GM12874 (cell line): ENCODE measurements around the gene INHBB.

Experiments
- CTCF ChIP-seq: IDR thresholded peaks from 2 replicates; pipeline ENCODE4 v1.5.1; 2011; ENCODE audit warnings: low read depth, mild to moderate bottlenecking, control low read depth, low read length, moderate library complexity; ENCODE audit not compliant: insufficient read depth

The INHBB gene

GRCh38 chr2:120323214-120323613 is 22.7 kb upstream of the INHBB start:
- TF ChIP-seq CTCF, result no peak

- no peak for TF ChIP-seq CTCF
These were observed 22.0 kb upstream of the INHBB start for GRCh38 chr2:120323807-120324399.

- no peak for TF ChIP-seq CTCF
These were observed 21.0 kb upstream of the INHBB start for GRCh38 chr2:120324933-120325332.

GRCh38 chr2:120326066-120326465 is 19.9 kb upstream of the INHBB start:
- TF ChIP-seq CTCF, result no peak

DNA sequence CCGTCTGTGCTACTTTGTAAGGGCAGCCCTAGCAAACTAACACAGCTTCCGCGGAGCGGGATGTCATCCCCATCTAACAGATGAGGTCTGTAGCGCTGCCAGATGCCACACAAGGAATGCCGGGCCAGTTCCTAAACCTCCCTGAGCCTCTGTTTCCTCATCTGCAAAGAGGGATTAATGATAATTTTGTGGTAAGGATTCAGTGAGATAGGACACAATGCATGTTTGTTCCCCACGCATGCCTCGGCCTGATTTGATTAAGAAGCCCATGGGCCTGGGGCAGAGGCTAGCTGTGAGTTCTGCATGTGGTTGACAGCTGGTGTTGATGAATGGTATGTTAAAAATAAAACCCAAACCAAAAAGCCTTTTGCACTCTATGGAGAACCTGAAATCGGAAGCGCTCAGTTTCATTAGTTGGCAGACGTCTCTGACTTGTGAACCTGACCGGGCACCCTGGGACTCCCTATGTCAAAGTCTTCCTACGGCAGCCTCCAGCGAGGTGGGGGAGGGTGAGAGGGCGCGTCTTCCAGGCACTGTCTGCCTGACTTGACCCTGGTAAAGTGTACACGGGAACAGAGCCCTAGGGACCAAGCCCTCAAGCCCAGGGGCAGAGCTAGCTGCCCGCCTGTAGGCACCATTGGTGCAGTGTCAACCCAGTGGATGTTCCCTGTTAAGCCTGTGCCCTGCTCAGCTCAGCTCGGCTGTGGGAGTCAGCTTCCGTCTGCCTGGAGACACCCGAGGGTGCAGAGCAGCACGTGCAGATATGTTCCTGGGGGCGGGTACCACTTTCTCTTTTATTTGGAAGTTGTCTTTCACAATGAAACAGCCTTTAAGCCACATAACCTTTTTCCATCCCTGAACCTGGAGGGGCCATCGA is 14.8 kb upstream of the INHBB start:
- TF ChIP-seq CTCF, result no peak

GRCh38 chr2:120331903-120332302 is 14.0 kb upstream of the INHBB start:
- no peak for TF ChIP-seq CTCF

DNA sequence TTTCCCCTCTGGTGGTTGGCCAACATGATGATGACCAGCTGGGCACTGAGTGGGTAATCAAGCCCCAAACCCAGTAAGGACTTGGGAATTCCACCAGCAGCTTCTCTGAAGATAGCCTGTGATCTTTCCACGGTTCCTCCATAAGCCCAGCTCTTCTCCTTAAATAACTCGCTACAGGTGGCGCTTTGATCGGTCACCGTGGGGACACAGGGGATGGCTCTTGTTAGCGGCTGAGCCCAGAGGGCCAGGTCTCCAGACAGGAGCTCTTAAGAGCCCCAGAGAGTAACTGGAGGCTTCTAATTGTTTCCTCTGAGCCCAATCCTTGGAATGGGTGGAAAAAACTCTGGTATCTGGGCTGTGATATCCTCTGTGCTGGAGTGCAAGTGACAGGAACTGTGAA is 13.6 kb upstream of the INHBB start:
- TF ChIP-seq CTCF, result no peak
